Stimulated activated naive CD8-positive, alpha-beta T cell treated with anti-CD3 and anti-CD28 coated beads, Interleukin-15, amount 100 ng/mL, for 72 hours (primary cell): Measurements from ENCODE around the gene SHC1.
"Not testable (repeated sequence)": the region's sequence is repeated elsewhere in the genome, so short reads cannot be mapped to it uniquely, and the experiment has no call there.

ENCODE experiments used
- ATAC-seq: fragments of 150-1000 bp; cut with Tn5 transposase; 2 replicates; pipeline ENCODE4 v1.10.0; 2021; ENCODE audit warnings: mild to moderate bottlenecking, moderate library complexity
- DNase-seq, 2 donors: peaks; one replicate each; pipeline ENCODE4 v3.0.0; 2021 to 2022
- H3K27ac Mint-ChIP-seq, 2 donors: one replicate each; pipeline ENCODE4 v1.8.0; 2022; ENCODE audit warnings: mild to moderate bottlenecking in 2 of 2, mixed read lengths in 2 of 2, moderate library complexity in 2 of 2
- H3K27me3 Mint-ChIP-seq: one replicate; pipeline ENCODE4 v1.8.0; 2022; ENCODE audit warnings: mixed read lengths
- H3K4me1 Mint-ChIP-seq: one replicate; pipeline ENCODE4 v1.8.0; 2022; ENCODE audit warnings: mild to moderate bottlenecking, mixed read lengths
- H3K4me3 Mint-ChIP-seq, 2 donors: one replicate each; pipeline ENCODE4 v1.8.0; 2022; ENCODE audit warnings: mild to moderate bottlenecking in 2 of 2, mixed read lengths in 2 of 2, moderate library complexity in 1 of 2
- H3K9me3 Mint-ChIP-seq, 2 donors: one replicate each; pipeline ENCODE4 v1.8.0; 2022; ENCODE audit warnings: mixed read lengths in 2 of 2

The SHC1 gene

GRCh38 chr1:155001675-155002463 lies 31.3 kb upstream of the SHC1 start:
- Mint-ChIP-seq H3K4me1 (peaks cover 70% of the 10 kb centered on the region), H3K27me3 (peaks cover 15% of the 10 kb centered on the region), H3K27ac (peak overlapping the region; percentile 93 to 94), H3K9me3 (no peaks in the 10 kb centered on the region), H3K4me3 (peak overlapping the region; percentile 89 to 93)
- ATAC-seq (peak; percentile 62), DNase-seq (peak; percentile 98 to 99)

GRCh38 chr1:155001425-155001674 lies 30.8 kb upstream of the SHC1 start:
- no peak for DNase-seq
- peak overlapping the region; percentile 89 to 93 for H3K4me3 Mint-ChIP-seq
- H3K27ac Mint-ChIP-seq, result peak overlapping the region; percentile 20 to 93
- H3K9me3 Mint-ChIP-seq, result no peaks in the 10 kb centered on the region
- H3K4me1 Mint-ChIP-seq, result peaks cover 64% of the 10 kb centered on the region
- ATAC-seq, result no peak
- peaks cover 20% of the 10 kb centered on the region for H3K27me3 Mint-ChIP-seq

GRCh38 chr1:155000726-155001424 lies 30.3 kb upstream of the SHC1 start:
- no peaks in the 10 kb centered on the region for H3K9me3 Mint-ChIP-seq
- DNase-seq (peak; percentile 96), ATAC-seq (peak; percentile 51)
- peak overlapping the region; percentile 93 to 94 for H3K27ac Mint-ChIP-seq
- peak overlapping the region; percentile 89 to 93 for H3K4me3 Mint-ChIP-seq
- H3K27me3 Mint-ChIP-seq, result peaks cover 25% of the 10 kb centered on the region
- H3K4me1 Mint-ChIP-seq, result peaks cover 60% of the 10 kb centered on the region

GRCh38 chr1:155000411-155000725 lies 29.8 kb upstream of the SHC1 start:
- Mint-ChIP-seq H3K4me1 (peaks cover 55% of the 10 kb centered on the region), H3K27me3 (peaks cover 29% of the 10 kb centered on the region), H3K9me3 (no peaks in the 10 kb centered on the region), H3K27ac (peak overlapping the region; percentile 94), H3K4me3 (peak overlapping the region; percentile 89 to 93)
- no peak for ATAC-seq
- DNase-seq, result peak in 1 of 2 donors; percentile 75

- peak; percentile 81 to 89 for DNase-seq
- ATAC-seq, result peak; percentile 26
- H3K27ac Mint-ChIP-seq, result peak overlapping the region; percentile 93 to 94
- H3K4me1 Mint-ChIP-seq, result peaks cover 51% of the 10 kb centered on the region
- peak overlapping the region; percentile 89 to 93 for H3K4me3 Mint-ChIP-seq
- no peaks in the 10 kb centered on the region for H3K9me3 Mint-ChIP-seq
- H3K27me3 Mint-ChIP-seq, result peaks cover 33% of the 10 kb centered on the region
Observed at GRCh38 chr1:154999571-155000410, 29.2 kb upstream of the SHC1 start.

- Mint-ChIP-seq H3K4me3 (peak overlapping the region; percentile 89 to 93), H3K27ac (peak overlapping the region; percentile 78 to 89), H3K4me1 (peaks cover 51% of the 10 kb centered on the region), H3K9me3 (no peaks in the 10 kb centered on the region), H3K27me3 (peaks cover 37% of the 10 kb centered on the region)
- ATAC-seq (peak; percentile 22), DNase-seq (peak; percentile 83 to 87)
Observed at GRCh38 chr1:154998818-154999570, 28.4 kb upstream of the SHC1 start.

GRCh38 chr1:154998201-154998780 lies 27.7 kb upstream of the SHC1 start:
- Mint-ChIP-seq H3K27ac (peak overlapping the region in 1 of 2 donors; percentile 54), H3K4me1 (peaks cover 48% of the 10 kb centered on the region), H3K27me3 (peaks cover 37% of the 10 kb centered on the region), H3K9me3 (no peaks in the 10 kb centered on the region), H3K4me3 (peak overlapping the region; percentile 89 to 93)
- ATAC-seq (no peak), DNase-seq (no peak)

- H3K27me3 Mint-ChIP-seq, result peaks cover 37% of the 10 kb centered on the region
- H3K4me1 Mint-ChIP-seq, result peaks cover 48% of the 10 kb centered on the region
- DNase-seq (no peak), ATAC-seq (no peak)
- peak overlapping the region in 1 of 2 donors; percentile 47 for H3K27ac Mint-ChIP-seq
- H3K9me3 Mint-ChIP-seq, result no peaks in the 10 kb centered on the region
- H3K4me3 Mint-ChIP-seq, result peak overlapping the region in 1 of 2 donors; percentile 9
Observed at GRCh38 chr1:154996966-154997701, 26.6 kb upstream of the SHC1 start.

GRCh38 chr1:154995301-154995983 lies 24.9 kb upstream of the SHC1 start:
- H3K27me3 Mint-ChIP-seq, result peaks cover 37% of the 10 kb centered on the region
- H3K9me3 Mint-ChIP-seq, H3K27ac Mint-ChIP-seq, H3K4me3 Mint-ChIP-seq, ATAC-seq, DNase-seq: not testable (repeated sequence)
- H3K4me1 Mint-ChIP-seq, result peaks cover 48% of the 10 kb centered on the region

GRCh38 chr1:154994591-154994990 lies 24.0 kb upstream of the SHC1 start:
- Mint-ChIP-seq H3K9me3 (no peaks in the 10 kb centered on the region), H3K27me3 (peaks cover 37% of the 10 kb centered on the region), H3K4me3 (no peak overlapping the region), H3K27ac (no peak overlapping the region), H3K4me1 (peaks cover 45% of the 10 kb centered on the region)
- DNase-seq (no peak), ATAC-seq (no peak)

GRCh38 chr1:154994269-154994587 lies 23.7 kb upstream of the SHC1 start:
- ATAC-seq, result no peak
- no peak for DNase-seq
- no peak overlapping the region for H3K27ac Mint-ChIP-seq
- peaks cover 45% of the 10 kb centered on the region for H3K4me1 Mint-ChIP-seq
- H3K27me3 Mint-ChIP-seq, result peaks cover 37% of the 10 kb centered on the region
- H3K9me3 Mint-ChIP-seq, result no peaks in the 10 kb centered on the region
- H3K4me3 Mint-ChIP-seq, result no peak overlapping the region

- Mint-ChIP-seq H3K27ac (no peak within 1 kb of the TSS), H3K27me3 (peaks cover 37% of the 10 kb centered on the region)
Observed at GRCh38 chr1:154993572-154994268, 23.2 kb upstream of the SHC1 start, which contains the start of gene LENEP. Gene LENEP (plus strand): TSS chr1:154993586. CDS start chr1:154993608, 22 bp downstream.

GRCh38 chr1:154992721-154993571 lies 22.4 kb upstream of the SHC1 start:
- DNase-seq (no peak), ATAC-seq (peak; percentile 33)
- Mint-ChIP-seq H3K27ac (no peak overlapping the region), H3K9me3 (no peaks in the 10 kb centered on the region), H3K4me1 (peaks cover 45% of the 10 kb centered on the region), H3K4me3 (no peak overlapping the region), H3K27me3 (peaks cover 34% of the 10 kb centered on the region)

More at GRCh38 chr1:154993572-154994268, 23.2 kb upstream of the SHC1 start, which contains the start of gene LENEP:
- no peak for DNase-seq
- Mint-ChIP-seq H3K9me3 (no peaks in the 10 kb centered on the region), H3K4me1 (peaks cover 45% of the 10 kb centered on the region), H3K4me3 (no peak within 1 kb of the TSS)
- ATAC-seq, result no peak
